Fibroblast of pulmonary artery (primary cell): ENCODE results near the gene COL8A2.

ENCODE experiments used
- DNase-seq: peaks from one replicate; pipeline ENCODE4 v3.0.0-alpha.2; 2010; ENCODE audit warnings: low read depth
- H3K4me3 ChIP-seq: replicated peaks from 2 replicates; pipeline ENCODE4 v1.5.1; 2011; ENCODE audit warnings: low read depth, mild to moderate bottlenecking, control low read depth, low read length, moderate library complexity
- CTCF ChIP-seq: IDR thresholded peaks from 2 replicates; pipeline ENCODE4 v1.5.1; 2011; ENCODE audit warnings: mild to moderate bottlenecking, control low read depth, low read length, inconsistent platforms; ENCODE audit errors: missing control alignments

The COL8A2 gene

GRCh38 chr1:36101546-36101945 lies 23.5 kb downstream of the COL8A2 start:
- no peak for DNase-seq
- H3K4me3 ChIP-seq = no peak overlapping the region
- no peak for TF ChIP-seq CTCF

DNA sequence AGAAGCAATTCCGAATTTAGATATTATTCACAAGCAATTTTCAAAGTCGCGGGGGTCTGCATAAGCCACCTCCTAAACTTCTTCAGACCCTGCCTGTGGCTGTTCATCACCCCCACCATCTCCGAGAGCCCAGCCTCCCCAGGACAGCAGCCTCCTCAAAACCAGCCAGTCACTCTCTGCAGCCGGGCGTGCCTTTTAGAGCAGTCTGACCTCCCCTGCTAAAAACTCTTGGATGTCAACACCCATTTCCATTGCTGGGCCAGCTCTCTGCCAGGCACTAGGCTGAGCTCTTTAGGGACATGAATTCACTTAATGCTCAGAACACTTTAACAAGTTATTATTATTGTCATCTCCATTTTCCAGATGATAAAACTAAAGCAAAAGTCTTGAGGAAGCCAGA lies 24.6 kb downstream of the COL8A2 start:
- TF ChIP-seq CTCF = no peak
- no peak overlapping the region for H3K4me3 ChIP-seq
- DNase-seq = no peak

DNA sequence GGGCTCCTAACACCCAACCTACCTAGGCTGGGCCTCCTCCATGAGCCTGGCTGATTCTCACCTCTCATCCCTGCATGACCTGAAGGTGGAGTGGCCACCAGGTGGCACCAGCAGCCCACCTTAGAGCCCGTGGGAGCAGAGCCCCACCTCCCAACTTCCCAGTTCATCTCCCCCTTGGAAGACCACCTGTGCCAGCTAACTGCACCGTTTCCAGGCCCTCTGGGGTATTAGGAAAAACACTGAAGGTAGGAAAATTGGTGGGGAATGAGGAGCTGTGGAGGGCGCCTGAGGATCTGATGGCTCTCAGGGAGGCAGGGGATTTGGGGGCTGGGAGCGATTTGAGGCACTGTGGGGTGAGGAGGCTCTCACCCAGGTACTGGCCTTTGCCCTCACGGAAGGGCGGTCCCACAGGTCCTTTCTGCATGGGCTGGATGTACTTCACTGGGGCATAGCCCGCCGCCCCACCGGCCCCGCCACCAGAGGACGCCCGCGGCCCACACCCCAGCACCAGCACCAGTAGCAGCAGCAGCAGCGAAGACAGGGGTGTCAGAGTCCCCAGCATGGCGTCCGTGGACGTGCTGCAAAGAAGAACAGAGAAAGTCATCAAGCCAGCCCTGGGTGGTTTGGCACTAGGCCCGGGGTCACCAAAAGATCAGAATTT lies 25.2 kb downstream of the COL8A2 start:
- TF ChIP-seq CTCF = peak; percentile 85
- no peak overlapping the region for H3K4me3 ChIP-seq
- peak; percentile 80 for DNase-seq

DNA sequence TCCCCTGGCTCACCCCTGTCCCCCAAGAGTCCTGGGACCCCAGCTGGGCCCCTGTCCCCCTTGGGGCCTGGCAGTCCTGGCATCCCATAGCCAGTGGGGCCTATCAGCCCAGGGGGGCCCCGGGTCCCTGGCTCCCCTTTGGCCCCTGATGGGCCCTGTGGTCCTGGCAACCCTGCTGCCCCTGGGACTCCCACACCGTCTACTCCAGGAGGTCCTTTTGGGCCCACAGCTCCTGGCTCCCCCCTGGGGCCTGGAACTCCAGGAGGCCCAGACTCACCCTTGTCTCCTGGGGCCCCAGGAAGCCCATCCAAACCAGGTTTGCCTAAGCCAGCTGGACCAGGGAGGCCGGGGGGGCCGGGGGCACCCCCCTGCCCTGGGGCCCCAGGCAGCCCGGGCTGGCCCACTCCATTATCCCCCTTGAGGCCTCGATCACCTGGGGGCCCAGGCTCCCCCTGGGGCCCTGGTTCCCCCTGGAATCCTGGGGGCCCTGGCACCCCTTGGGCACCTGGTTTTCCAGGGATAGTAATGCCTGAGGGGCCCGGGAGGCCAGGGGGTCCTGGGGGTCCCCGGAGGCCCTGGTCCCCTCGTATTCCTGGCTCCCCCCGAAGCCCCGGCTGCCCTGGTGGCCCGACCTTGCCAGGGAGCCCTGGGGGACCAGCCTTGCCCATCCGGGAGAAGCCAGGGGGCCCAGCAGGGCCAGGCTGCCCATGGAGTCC lies 26.2 kb downstream of the COL8A2 start:
- no peak for DNase-seq
- no peak overlapping the region for H3K4me3 ChIP-seq
- no peak for TF ChIP-seq CTCF

DNA sequence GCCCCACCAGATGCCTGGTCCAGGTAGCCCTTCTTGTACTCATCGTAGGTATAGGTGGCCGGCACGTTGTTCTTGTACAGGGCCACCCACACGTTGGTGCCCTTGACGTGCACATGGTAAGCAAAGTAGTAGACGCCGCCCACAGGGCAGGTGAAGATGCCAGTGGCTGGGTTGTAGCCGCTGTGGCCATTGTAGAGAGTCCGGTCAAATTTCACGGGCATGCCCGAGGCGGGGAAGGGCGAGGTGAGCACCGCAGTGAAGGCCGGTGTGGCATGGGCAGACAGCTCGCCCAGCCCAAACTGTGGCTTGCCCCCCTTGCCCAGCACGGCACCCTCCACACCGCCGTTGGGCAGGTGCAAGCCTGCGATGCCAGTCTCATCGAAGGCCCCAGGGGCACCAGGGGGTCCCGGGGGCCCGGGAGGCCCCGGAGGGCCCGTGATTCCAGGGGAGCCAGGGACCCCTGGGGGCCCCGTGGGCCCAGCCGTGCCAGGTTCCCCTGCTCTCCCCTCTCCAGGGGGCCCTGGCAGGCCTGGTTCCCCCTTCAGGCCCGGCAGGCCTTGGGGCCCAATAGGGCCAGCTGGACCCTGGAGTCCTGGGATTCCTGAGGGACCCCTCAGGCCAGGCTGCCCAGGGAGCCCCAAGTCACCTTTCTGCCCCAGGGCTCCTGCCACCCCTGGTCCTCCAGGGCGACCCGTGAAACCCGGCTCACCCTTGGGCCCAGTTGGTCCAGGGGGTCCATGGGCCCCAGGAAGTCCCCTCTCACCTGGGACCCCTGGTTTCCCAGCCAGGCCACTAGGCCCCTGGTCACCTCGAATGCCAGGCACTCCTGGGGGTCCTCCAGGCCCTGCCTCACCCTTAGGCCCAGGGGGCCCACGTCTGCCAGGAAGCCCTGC lies 27.1 kb downstream of the COL8A2 start:
- no peak for TF ChIP-seq CTCF
- no peak overlapping the region for H3K4me3 ChIP-seq
- no peak for DNase-seq

GRCh38 chr1:36096500-36097432 lies 28.3 kb downstream of the COL8A2 start:
- no peak for DNase-seq
- H3K4me3 ChIP-seq = no peak overlapping the region
- TF ChIP-seq CTCF = no peak
